Astrocyte (in vitro differentiated cells and primary cell): ENCODE measurements around the gene LBX1.

Source experiments
- CTCF ChIP-seq: IDR thresholded peaks from 2 replicates; pipeline ENCODE4 v1.5.1; 2011; ENCODE audit warnings: low read depth, mild to moderate bottlenecking, inconsistent platforms, low read length, moderate library complexity; ENCODE audit not compliant: insufficient read depth
- EZH2 ChIP-seq: IDR thresholded peaks from 2 replicates; pipeline ENCODE4 v1.6.1; 2012; ENCODE audit warnings: mild to moderate bottlenecking, low read length, inconsistent platforms; ENCODE audit not compliant: insufficient read depth

GRCh38 chr10:101224910-101225823, 4.1 kb downstream of the LBX1 start:
- TF ChIP-seq CTCF, result no peak
- TF ChIP-seq EZH2, result peak; percentile 96
